HepG2 (cell line): ENCODE data around the gene GPS1. TPM values are rescaled to one million over a fixed set of nuclear protein-coding genes. Genes with fewer than 3 reads are reported as not detected.
A peak's percentile ranks its signal among the peaks of the same experiment; 100 is the strongest.

Experiments used
- DR1 ChIP-seq: sonication (generic); formaldehyde crosslinking; IDR thresholded peaks from 2 replicates; pipeline ENCODE4 v1.8.0; 2021; ENCODE audit warnings: mild to moderate bottlenecking, missing genetic modification reagents, inconsistent platforms
- ELF4 ChIP-seq: sonication (generic); formaldehyde crosslinking; IDR thresholded peaks from 2 replicates; pipeline ENCODE4 v1.5.0; 2020; ENCODE audit warnings: missing genetic modification reagents, mild to moderate bottlenecking, moderate library complexity, borderline replicate concordance
- ERF ChIP-seq: IDR thresholded peaks from 2 replicates; pipeline ENCODE4 v1.6.1; 2018; ENCODE audit warnings: missing biosample characterization, missing genetic modification reagents
- GTF2F1 ChIP-seq: fragments of 150-350 bp; IDR thresholded peaks from 2 replicates; pipeline ENCODE4 v1.6.1; 2014; ENCODE audit warnings: low read length
- HNRNPUL1 ChIP-seq: fragments of 200-400 bp; formaldehyde crosslinking; IDR thresholded peaks from 2 replicates; pipeline ENCODE4 v1.6.1; 2017; ENCODE audit warnings: low read depth, mild to moderate bottlenecking, low read length, moderate library complexity
- IKZF4 ChIP-seq: sonication (generic); formaldehyde crosslinking; IDR thresholded peaks from 2 replicates; pipeline ENCODE4 v1.5.1; 2020; ENCODE audit warnings: borderline replicate concordance, mild to moderate bottlenecking, low read depth, missing genetic modification reagents; ENCODE audit errors: not compliant biosample characterization
- MEF2D ChIP-seq: sonication (generic); formaldehyde crosslinking; IDR thresholded peaks from 2 replicates; pipeline ENCODE4 v1.5.1; 2020; ENCODE audit warnings: mild to moderate bottlenecking, missing genetic modification reagents
- NKX3-1 ChIP-seq: sonication (generic); formaldehyde crosslinking; IDR thresholded peaks from 2 replicates; pipeline ENCODE4 v1.5.0; 2020; ENCODE audit warnings: missing genetic modification reagents
- RELA ChIP-seq: sonication (generic); formaldehyde crosslinking; IDR thresholded peaks from 2 replicates; pipeline ENCODE4 v1.4.0; 2020; ENCODE audit warnings: missing genetic modification reagents
- RFXANK ChIP-seq: IDR thresholded peaks from 2 replicates; pipeline ENCODE4 v1.6.1; 2016
- SRSF4 ChIP-seq: fragments of 200-400 bp; formaldehyde crosslinking; IDR thresholded peaks from one replicate; pipeline ENCODE4 v1.6.1; 2018; ENCODE audit warnings: mild to moderate bottlenecking, low read depth, low read length, moderate library complexity; ENCODE audit not compliant: poor library complexity, severe bottlenecking
- ZFP36L1 ChIP-seq: sonication (generic); formaldehyde crosslinking; IDR thresholded peaks from 2 replicates; pipeline ENCODE4 v1.8.0; 2022; ENCODE audit warnings: mild to moderate bottlenecking, missing genetic modification reagents, moderate library complexity
- ZKSCAN8 ChIP-seq: IDR thresholded peaks from 2 replicates; pipeline ENCODE4 v1.6.1; 2016; ENCODE audit warnings: borderline replicate concordance, missing genetic modification reagents, missing compliant biosample characterization
- ZNF569 ChIP-seq: sonication (generic); formaldehyde crosslinking; IDR thresholded peaks from 2 replicates; pipeline ENCODE4 v1.5.0; 2020; ENCODE audit warnings: mild to moderate bottlenecking, missing genetic modification reagents, moderate library complexity, borderline replicate concordance
- ZNF790 ChIP-seq: sonication (generic); formaldehyde crosslinking; IDR thresholded peaks from 2 replicates; pipeline ENCODE4 v1.8.0; 2022; ENCODE audit warnings: missing genetic modification reagents, mild to moderate bottlenecking, borderline replicate concordance
- polyA plus RNA-seq, 8 experiments: library from polyadenylated mRNA; depleted of rRNA in 3 of 8; stranded (reverse) in 7 of 8; unstranded in 1 of 8; fragments of >200 nt; fragmentation: Illumina TruSeq in 4 of 8; extraction: Trizol in 4 of 8; gene quantifications; 2 replicates each; pipeline versions ENCODE4 v1.2.1 to v1.2.3, GENCODE V29; 2011 to 2016; ENCODE audit warnings: low read depth in 4 of 8, missing spikeins in 1 of 8, mixed read lengths in 1 of 8; ENCODE audit not compliant: insufficient read depth in 1 of 8
- total RNA-seq, 5 experiments: library from RNA; depleted of rRNA; stranded (reverse); fragments of >200 nt; fragmentation: Illumina TruSeq; extraction: Trizol; gene quantifications; 2 replicates each; pipeline ENCODE4 v1.2.3, GENCODE V29; 2016; ENCODE audit warnings: low read depth in 1 of 5
- TF ChIP-seq, protein P1 (sequence below): sonication (generic); formaldehyde crosslinking; IDR thresholded peaks from 2 replicates; pipeline ENCODE4 v1.4.0; 2020; ENCODE audit warnings: low read depth, missing genetic modification reagents
- TF ChIP-seq, protein P2 (sequence below): IDR thresholded peaks from 2 replicates; pipeline ENCODE4 v1.6.1; 2018; ENCODE audit warnings: missing genetic modification reagents, mild to moderate bottlenecking, missing compliant biosample characterization
- TF ChIP-seq, protein P3 (sequence below): sonication (generic); formaldehyde crosslinking; IDR thresholded peaks from 2 replicates; pipeline ENCODE4 v1.4.0; 2020; ENCODE audit warnings: mild to moderate bottlenecking, missing genetic modification reagents
- TF ChIP-seq, protein P4 (sequence below): sonication (generic); formaldehyde crosslinking; IDR thresholded peaks from 2 replicates; pipeline ENCODE4 v1.8.1; 2023; ENCODE audit warnings: mild to moderate bottlenecking, missing genetic modification reagents, borderline replicate concordance

The GPS1 gene
- total and polyA plus RNA-seq, 2 of the 13 experiments (the other 11 are each of a cell fraction or from before 2014, with no cell fraction given): 124 to 128 TPM

GRCh38 chr17:82037092-82037888, 14.4 kb upstream of the GPS1 start, which contains the start of gene DCXR (continued):
- TF ChIP-seq, protein P1, sequence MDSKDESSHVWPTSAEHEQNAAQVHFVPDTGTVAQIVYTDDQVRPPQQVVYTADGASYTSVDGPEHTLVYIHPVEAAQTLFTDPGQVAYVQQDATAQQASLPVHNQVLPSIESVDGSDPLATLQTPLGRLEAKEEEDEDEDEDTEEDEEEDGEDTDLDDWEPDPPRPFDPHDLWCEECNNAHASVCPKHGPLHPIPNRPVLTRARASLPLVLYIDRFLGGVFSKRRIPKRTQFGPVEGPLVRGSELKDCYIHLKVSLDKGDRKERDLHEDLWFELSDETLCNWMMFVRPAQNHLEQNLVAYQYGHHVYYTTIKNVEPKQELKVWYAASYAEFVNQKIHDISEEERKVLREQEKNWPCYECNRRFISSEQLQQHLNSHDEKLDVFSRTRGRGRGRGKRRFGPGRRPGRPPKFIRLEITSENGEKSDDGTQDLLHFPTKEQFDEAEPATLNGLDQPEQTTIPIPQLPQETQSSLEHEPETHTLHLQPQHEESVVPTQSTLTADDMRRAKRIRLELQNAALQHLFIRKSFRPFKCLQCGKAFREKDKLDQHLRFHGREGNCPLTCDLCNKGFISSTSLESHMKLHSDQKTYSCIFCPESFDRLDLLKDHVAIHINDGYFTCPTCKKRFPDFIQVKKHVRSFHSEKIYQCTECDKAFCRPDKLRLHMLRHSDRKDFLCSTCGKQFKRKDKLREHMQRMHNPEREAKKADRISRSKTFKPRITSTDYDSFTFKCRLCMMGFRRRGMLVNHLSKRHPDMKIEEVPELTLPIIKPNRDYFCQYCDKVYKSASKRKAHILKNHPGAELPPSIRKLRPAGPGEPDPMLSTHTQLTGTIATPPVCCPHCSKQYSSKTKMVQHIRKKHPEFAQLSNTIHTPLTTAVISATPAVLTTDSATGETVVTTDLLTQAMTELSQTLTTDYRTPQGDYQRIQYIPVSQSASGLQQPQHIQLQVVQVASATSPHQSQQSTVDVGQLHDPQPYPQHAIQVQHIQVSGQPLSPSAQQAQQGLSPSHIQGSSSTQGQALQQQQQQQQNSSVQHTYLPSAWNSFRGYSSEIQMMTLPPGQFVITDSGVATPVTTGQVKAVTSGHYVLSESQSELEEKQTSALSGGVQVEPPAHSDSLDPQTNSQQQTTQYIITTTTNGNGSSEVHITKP (CRISPR knock-in tag): no peak
- 0 out of 2 replicates have a peak, but pooled peaks have one; percentile 66 for TF ChIP-seq ZNF569 (CRISPR knock-in tag)
- peak; percentile 73; the same call in 1 of the 2 replicates for TF ChIP-seq NKX3-1 (CRISPR knock-in tag)
- TF ChIP-seq SRSF4: peak; percentile 73
- peak; percentile 14; the same call in 1 of the 2 replicates for TF ChIP-seq ZKSCAN8
- TF ChIP-seq RFXANK (CRISPR knock-in tag): 0 out of 2 replicates have a peak, but pooled peaks have one; percentile 58
- TF ChIP-seq ZNF790: peak; percentile 89; the same call in 1 of the 2 replicates
- TF ChIP-seq ELF4 (CRISPR knock-in tag): no peak
- TF ChIP-seq MEF2D (CRISPR knock-in tag): peak; percentile 29; the same call in 1 of the 2 replicates
- peak; percentile 82 for TF ChIP-seq IKZF4
- peak; percentile 96 for TF ChIP-seq ERF (CRISPR knock-in tag)
- TF ChIP-seq ZFP36L1 (CRISPR knock-in tag): peak; percentile 94
- TF ChIP-seq, protein P2, sequence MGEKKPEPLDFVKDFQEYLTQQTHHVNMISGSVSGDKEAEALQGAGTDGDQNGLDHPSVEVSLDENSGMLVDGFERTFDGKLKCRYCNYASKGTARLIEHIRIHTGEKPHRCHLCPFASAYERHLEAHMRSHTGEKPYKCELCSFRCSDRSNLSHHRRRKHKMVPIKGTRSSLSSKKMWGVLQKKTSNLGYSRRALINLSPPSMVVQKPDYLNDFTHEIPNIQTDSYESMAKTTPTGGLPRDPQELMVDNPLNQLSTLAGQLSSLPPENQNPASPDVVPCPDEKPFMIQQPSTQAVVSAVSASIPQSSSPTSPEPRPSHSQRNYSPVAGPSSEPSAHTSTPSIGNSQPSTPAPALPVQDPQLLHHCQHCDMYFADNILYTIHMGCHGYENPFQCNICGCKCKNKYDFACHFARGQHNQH: peak; percentile 88
- TF ChIP-seq HNRNPUL1: no peak; the same call in 1 of the 2 replicates
- peak; percentile 100 for TF ChIP-seq DR1 (CRISPR knock-in tag)
- TF ChIP-seq, protein P3, sequence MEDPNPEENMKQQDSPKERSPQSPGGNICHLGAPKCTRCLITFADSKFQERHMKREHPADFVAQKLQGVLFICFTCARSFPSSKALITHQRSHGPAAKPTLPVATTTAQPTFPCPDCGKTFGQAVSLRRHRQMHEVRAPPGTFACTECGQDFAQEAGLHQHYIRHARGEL (CRISPR knock-in tag): no peak; the same call in 1 of the 2 replicates
- TF ChIP-seq RELA (CRISPR knock-in tag): peak; percentile 82; the same call in 1 of the 2 replicates
- TF ChIP-seq, protein P4, sequence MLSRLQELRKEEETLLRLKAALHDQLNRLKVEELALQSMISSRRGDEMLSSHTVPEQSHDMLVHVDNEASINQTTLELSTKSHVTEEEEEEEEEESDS: peak; percentile 27; the same call in 1 of the 2 replicates
- TF ChIP-seq GTF2F1: no peak
